ENCODE data around the gene PTPRC.

PTPRC gene

GRCh38 chr1:198622001-198622400, 16.8 kb upstream of the PTPRC start:
- no peak for DNase-seq

- no peak for DNase-seq
Measured at GRCh38 chr1:198623752-198624647, 14.8 kb upstream of the PTPRC start.

GRCh38 chr1:198624648-198624980, 14.2 kb upstream of the PTPRC start:
- DNase-seq: no peak

- no peak for DNase-seq
Measured at GRCh38 chr1:198627436-198628066, 11.3 kb upstream of the PTPRC start.

- DNase-seq: no peak
Measured at GRCh38 chr1:198628067-198628455, 10.8 kb upstream of the PTPRC start.

- no peak for DNase-seq
Measured at GRCh38 chr1:198629610-198630009, 9.2 kb upstream of the PTPRC start.

- no peak for DNase-seq
Measured at GRCh38 chr1:198630863-198631262, 8.0 kb upstream of the PTPRC start.

GRCh38 chr1:198631292-198631691, 7.5 kb upstream of the PTPRC start:
- DNase-seq: no peak

GRCh38 chr1:198632007-198632406, 6.8 kb upstream of the PTPRC start:
- DNase-seq: no peak

GRCh38 chr1:198633675-198634121, 5.1 kb upstream of the PTPRC start:
- DNase-seq: no peak

- no peak for DNase-seq
Measured at GRCh38 chr1:198635964-198636363, 2.9 kb upstream of the PTPRC start.

GRCh38 chr1:198636391-198636790, 2.4 kb upstream of the PTPRC start:
- DNase-seq: no peak

GRCh38 chr1:198637157-198637556, 1.7 kb upstream of the PTPRC start:
- DNase-seq: no peak

GRCh38 chr1:198637916-198638437, 863 bp upstream of the PTPRC start:
- DNase-seq: no peak

- no peak for DNase-seq
Measured at GRCh38 chr1:198638441-198638840, 399 bp upstream of the PTPRC start.

- no peak for DNase-seq
Measured at GRCh38 chr1:198639671-198640143, 867 bp downstream of the PTPRC start.

GRCh38 chr1:198640174-198640573, 1.3 kb downstream of the PTPRC start:
- no peak for DNase-seq

GRCh38 chr1:198641501-198641900, 2.7 kb downstream of the PTPRC start:
- DNase-seq: no peak

GRCh38 chr1:198641966-198642668, 3.3 kb downstream of the PTPRC start:
- no peak for DNase-seq

GRCh38 chr1:198642983-198643382, 4.1 kb downstream of the PTPRC start:
- no peak for DNase-seq

- DNase-seq: no peak
Measured at GRCh38 chr1:198643808-198644207, 5.0 kb downstream of the PTPRC start.

- DNase-seq: no peak
Measured at GRCh38 chr1:198647055-198647454, 8.2 kb downstream of the PTPRC start.

GRCh38 chr1:198648592-198648991, 9.8 kb downstream of the PTPRC start:
- no peak for DNase-seq
